SK-N-MC (cell line): ENCODE results near the gene CTSZ.

Experiments
- EZH2 ChIP-seq: fragments of 200-600 bp; sonication (generic); IDR thresholded peaks from one replicate; pipeline ENCODE4 v1.6.1; 2017; ENCODE audit warnings: antibody characterized with exemption
- FOXP2 ChIP-seq: optimal IDR thresholded peaks from 2 replicates; pipeline ENCODE3; 2011; ENCODE audit warnings: mild to moderate bottlenecking, moderate library complexity; ENCODE audit not compliant: insufficient read depth; ENCODE audit errors: extremely low read length, control extremely low read depth
- POLR2AphosphoS5 ChIP-seq: IDR thresholded peaks from 2 replicates; pipeline ENCODE4 v1.6.1; 2012; ENCODE audit warnings: mild to moderate bottlenecking, low read depth, low read length, borderline replicate concordance

GRCh38 chr20:59005523-59006166 lies 1.4 kb downstream of the CTSZ start:
- TF ChIP-seq EZH2 (no peak), POLR2AphosphoS5 (no peak), FOXP2 (no peak)
